Thyroid gland (tissue), 4 donors: ENCODE data around the gene A2ML1. TPM values are rescaled to one million over a fixed set of nuclear protein-coding genes. Genes with fewer than 3 reads are reported as not detected.
A peak's percentile ranks its signal among the peaks of the same experiment; 100 is the strongest.
"Not testable (repeated sequence)": the region's sequence is repeated elsewhere in the genome, so short reads cannot be mapped to it uniquely, and the experiment has no call there.

Experiments used
- DNase-seq, 2 donors: peaks; one replicate each; pipeline ENCODE4 v3.0.0-alpha.2; 2019
- H3K27ac ChIP-seq, 3 donors: fragments of 200-600 bp; sonication (generic); 1 replicate in 2 of 3; 2 replicates in 1 of 3; pipeline ENCODE4 v1.5.1; 2016 to 2019; ENCODE audit warnings: mild to moderate bottlenecking in 1 of 3, moderate library complexity in 1 of 3
- H3K27me3 ChIP-seq: fragments of 200-600 bp; sonication (generic); one replicate; pipeline ENCODE4 v1.5.1; 2019
- H3K36me3 ChIP-seq, 2 donors: fragments of 200-600 bp; sonication (generic); one replicate each; pipeline ENCODE4 v1.5.1; 2016 to 2019
- H3K4me1 ChIP-seq, 2 donors: fragments of 200-600 bp; sonication (generic); one replicate each; pipeline ENCODE4 v1.5.1; 2017 to 2019
- H3K4me3 ChIP-seq, 3 donors: fragments of 200-600 bp; sonication (generic); replicated peaks in 1 of 3; 1 replicate in 2 of 3; 2 replicates in 1 of 3; pipeline ENCODE4 v1.5.1; 2016; ENCODE audit warnings: mild to moderate bottlenecking in 1 of 3
- H3K9me3 ChIP-seq: fragments of 200-600 bp; sonication (generic); one replicate; pipeline ENCODE4 v1.5.1; 2017
- POLR2A ChIP-seq, 2 donors: fragments of 450-650 bp; IDR thresholded peaks; one replicate each; pipeline ENCODE4 v1.6.1; 2017; ENCODE audit warnings: antibody characterized with exemption in 2 of 2, mild to moderate bottlenecking in 2 of 2, moderate library complexity in 1 of 2
- WGBS, 2 donors: methylation state at CpG; one replicate each; pipeline ENCODE4 v1.1.5; 2017; 5-methylcytosine and 5-hydroxymethylcytosine counted together
- intact Hi-C: fragments of 100-400 bp; cut with DNase I; formaldehyde crosslinking; loops from one replicate; pipeline ENCODE4 v1.15.1; 2023
- total RNA-seq, 4 donors: library from RNA; depleted of rRNA; stranded (reverse); fragments of >200 nt; gene quantifications; one replicate each; pipeline ENCODE4 v1.2.3, GENCODE V29; 2016
- TF ChIP-seq, protein P1 (sequence below), 6 experiments: fragments of 200-600 bp in 3 of 6; fragments of 450-650 bp in 3 of 6; sonication (generic) in 3 of 6; IDR thresholded peaks; one replicate each; pipeline ENCODE4 v1.5.1; 2016 to 2019; ENCODE audit warnings: antibody characterized with exemption in 6 of 6, mild to moderate bottlenecking in 2 of 6, inconsistent platforms in 1 of 6, moderate library complexity in 1 of 6

A2ML1 gene
- total RNA-seq, 4 donors from 2014 or later: 0.22 to 0.27 TPM; not detected in 2

DNA sequence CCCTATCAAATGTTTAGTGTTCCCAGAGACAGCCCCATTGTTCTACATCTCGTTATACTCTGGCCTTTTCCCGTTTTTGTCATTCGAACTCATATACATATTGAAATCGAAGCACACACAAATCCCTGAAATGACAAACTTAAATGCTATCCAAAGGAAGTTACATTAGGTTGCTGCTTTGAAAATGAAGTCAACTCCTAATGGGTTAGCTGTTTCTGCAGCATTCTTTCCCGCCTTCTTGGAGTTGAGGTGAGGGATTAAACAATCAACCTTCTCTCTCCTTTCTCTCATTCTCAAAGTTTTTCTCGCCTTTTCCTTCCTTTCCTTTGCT is 91.2 kb downstream of the A2ML1 start:
- Histone ChIP-seq H3K4me1 (peaks cover 16 to 19% of the 10 kb centered on the region in 2 donors), H3K27me3 (no peaks in the 10 kb centered on the region), H3K9me3 (no peaks in the 10 kb centered on the region), H3K36me3 (peaks cover 0 to 3% of the 10 kb centered on the region in 2 donors), H3K27ac (peak overlapping the region; percentile 69 to 88 (median 86)), H3K4me3 (peak overlapping the region in 1 of 3 donors; percentile 52)
- TF ChIP-seq, protein P1, sequence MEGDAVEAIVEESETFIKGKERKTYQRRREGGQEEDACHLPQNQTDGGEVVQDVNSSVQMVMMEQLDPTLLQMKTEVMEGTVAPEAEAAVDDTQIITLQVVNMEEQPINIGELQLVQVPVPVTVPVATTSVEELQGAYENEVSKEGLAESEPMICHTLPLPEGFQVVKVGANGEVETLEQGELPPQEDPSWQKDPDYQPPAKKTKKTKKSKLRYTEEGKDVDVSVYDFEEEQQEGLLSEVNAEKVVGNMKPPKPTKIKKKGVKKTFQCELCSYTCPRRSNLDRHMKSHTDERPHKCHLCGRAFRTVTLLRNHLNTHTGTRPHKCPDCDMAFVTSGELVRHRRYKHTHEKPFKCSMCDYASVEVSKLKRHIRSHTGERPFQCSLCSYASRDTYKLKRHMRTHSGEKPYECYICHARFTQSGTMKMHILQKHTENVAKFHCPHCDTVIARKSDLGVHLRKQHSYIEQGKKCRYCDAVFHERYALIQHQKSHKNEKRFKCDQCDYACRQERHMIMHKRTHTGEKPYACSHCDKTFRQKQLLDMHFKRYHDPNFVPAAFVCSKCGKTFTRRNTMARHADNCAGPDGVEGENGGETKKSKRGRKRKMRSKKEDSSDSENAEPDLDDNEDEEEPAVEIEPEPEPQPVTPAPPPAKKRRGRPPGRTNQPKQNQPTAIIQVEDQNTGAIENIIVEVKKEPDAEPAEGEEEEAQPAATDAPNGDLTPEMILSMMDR (IDR thresholded peaks at IDR 0.05): no peak
- TF ChIP-seq POLR2A (IDR thresholded peaks at IDR 0.05): no peak
- DNase-seq: no peak
- WGBS, 2 donors: 21 to 24% methylated on average over 6 of the region's 6 CpGs
- intact Hi-C loops: no loop called here

DNA sequence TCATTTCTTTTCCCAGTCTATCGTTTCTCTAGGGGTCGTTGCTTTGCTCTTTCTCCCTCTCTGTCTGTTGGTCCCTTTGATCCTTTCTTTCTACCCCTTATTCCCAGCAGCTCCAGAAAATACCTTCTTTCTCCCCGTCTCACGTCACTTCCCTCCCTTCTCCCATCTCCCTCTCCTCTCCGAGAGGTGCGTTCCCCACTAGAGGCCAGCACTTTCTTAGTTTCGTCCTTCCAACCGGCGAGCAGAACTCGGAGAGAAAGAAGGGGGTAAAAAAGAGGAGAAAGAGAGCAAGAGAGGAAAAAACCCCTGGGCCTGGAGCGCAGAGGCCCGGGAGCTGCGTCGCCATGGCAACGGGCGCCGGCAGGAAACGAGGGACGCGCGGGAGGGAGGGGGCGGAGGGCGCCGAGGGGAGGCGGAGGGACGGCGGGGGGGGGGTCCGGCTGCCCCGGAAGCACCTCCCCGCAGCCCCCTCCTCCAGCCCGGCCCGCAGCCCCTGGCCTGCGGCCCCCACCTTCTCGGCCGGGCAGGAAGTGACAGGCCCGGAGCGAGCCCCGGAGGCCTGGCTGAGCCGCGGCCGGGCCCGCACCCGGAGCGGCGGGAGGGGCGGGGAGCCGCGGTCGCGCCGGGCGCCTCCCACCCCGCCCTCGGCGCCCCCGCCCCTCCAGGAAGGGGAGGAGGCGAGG is 91.8 kb downstream of the A2ML1 start, which contains the start of gene PHC1:
PHC1 (plus strand) TSS at position 477 of the 683 bp plus-strand sequence. CDS start 3,169 bp downstream, outside the sequence.
- H3K9me3 ChIP-seq, H3K36me3 ChIP-seq, H3K27me3 ChIP-seq, intact Hi-C loops: not testable (repeated sequence)
- TF ChIP-seq, protein P1 (IDR thresholded peaks at IDR 0.05): peak in 4 of 6 experiments; percentile 31 to 54 (median 41)
- TF ChIP-seq POLR2A (IDR thresholded peaks at IDR 0.05): peak in 1 of 2 donors; percentile 27
- H3K4me3 ChIP-seq: peak within 1 kb of the TSS; percentile 19 to 52 (median 38)
- peaks cover 16 to 19% of the 10 kb centered on the region in 2 donors for H3K4me1 ChIP-seq
- peak; percentile 78 to 87 for DNase-seq
- WGBS, 2 donors: 0 to 1% methylated on average over 18 of the region's 57 CpGs
- peak within 1 kb of the TSS; percentile 69 to 88 (median 86) for H3K27ac ChIP-seq

DNA sequence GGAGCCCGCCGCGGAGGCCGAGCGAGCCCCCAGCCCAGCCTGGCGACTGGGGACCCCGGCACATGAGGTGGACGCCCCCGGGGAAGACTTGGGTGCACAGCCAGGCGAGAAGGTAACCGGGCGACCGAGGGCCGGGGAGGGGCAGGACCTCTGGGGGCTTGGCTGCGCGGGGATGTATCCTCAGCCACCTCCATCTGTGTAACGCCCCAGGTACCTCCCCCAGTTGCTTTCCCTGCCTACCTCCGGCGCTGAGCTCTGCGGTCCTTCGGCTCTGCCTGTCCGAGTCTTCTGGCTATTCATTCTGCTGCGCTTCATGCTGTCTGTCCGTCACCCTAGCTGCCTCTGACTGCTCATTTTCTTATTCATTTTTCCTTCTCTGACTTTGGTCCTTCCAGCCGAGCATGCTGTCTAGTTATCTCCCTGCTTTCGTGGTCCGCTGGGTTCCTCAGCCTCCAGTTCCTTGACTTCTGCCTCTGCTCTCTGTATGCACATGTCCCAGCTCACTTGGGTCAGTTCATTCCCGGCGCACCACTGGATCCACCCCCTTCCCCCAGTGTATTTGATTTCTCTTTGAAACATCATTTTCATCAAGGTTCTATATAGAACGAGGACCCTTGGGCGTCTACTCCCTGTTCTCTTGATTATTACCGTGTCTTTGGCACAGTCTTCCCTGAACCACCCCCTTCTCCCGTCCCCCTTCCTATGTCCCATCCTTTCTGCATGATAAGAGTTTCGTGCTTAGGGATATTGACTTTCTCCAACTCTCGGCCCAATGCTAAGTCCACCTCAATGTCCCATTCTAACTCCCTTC is 92.5 kb downstream of the A2ML1 start:
- WGBS, 2 donors: 4% methylated on average over 19 to 22 of the region's 35 CpGs
- Histone ChIP-seq H3K4me3 (peak overlapping the region; percentile 19 to 52 (median 38)), H3K4me1 (peaks cover 16 to 19% of the 10 kb centered on the region in 2 donors), H3K9me3 (no peaks in the 10 kb centered on the region), H3K27me3 (no peaks in the 10 kb centered on the region), H3K27ac (peak overlapping the region in 2 of 3 donors; percentile 16 to 88), H3K36me3 (peaks cover 0 to 4% of the 10 kb centered on the region in 2 donors)
- TF ChIP-seq, protein P1 (IDR thresholded peaks at IDR 0.05): no peak
- TF ChIP-seq POLR2A (IDR thresholded peaks at IDR 0.05): no peak
- intact Hi-C loops: no loop called here
- peak; percentile 73 to 75 for DNase-seq

DNA sequence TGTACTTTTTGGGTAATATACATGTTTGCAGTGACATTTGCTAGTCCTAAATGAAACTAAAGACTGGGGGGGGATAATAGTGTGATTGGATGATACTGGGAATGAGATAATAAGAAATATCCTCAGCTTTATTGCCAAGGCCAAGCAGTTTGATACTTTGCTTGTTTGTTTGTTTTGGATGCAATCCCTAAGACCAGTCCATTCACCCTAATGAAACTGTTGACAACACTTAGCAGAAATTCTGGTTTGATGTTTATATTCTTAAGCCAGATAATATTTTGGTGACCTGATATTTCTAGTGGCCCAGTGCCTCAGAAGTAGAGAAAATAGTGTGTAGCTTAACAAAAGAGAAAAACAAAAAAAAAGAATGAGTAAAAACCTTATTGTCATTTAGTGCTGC is 93.7 kb downstream of the A2ML1 start:
- H3K9me3 ChIP-seq: no peaks in the 10 kb centered on the region
- no peaks in the 10 kb centered on the region for H3K27me3 ChIP-seq
- TF ChIP-seq, protein P1 (IDR thresholded peaks at IDR 0.05): no peak
- no peak for TF ChIP-seq POLR2A (IDR thresholded peaks at IDR 0.05)
- no peak overlapping the region for H3K27ac ChIP-seq
- intact Hi-C loops: no loop called here
- no peak for DNase-seq
- H3K36me3 ChIP-seq: peaks cover 5 to 13% of the 10 kb centered on the region in 2 donors
- H3K4me3 ChIP-seq: no peak overlapping the region
- H3K4me1 ChIP-seq: peaks cover 16 to 19% of the 10 kb centered on the region in 2 donors

DNA sequence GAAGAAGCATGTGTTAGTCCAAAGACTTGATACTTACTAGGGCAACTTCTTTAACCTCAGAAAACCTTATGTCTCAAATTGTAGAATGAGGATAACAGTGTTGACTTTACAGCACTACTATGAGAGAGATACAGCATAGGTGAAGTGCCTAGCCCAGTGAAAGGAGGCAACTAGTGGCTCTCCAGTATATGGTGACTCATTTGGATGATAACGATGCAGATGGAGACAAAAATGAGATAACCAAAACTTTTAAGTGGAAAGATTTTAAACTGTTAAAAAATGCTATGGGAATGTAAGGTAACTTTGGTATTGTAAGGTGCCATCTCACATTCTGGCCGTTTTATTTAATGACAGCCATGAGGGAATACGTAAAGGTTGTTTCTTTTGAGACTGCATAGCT is 94.6 kb downstream of the A2ML1 start:
- intact Hi-C loops: no loop called here
- no peak for TF ChIP-seq POLR2A (IDR thresholded peaks at IDR 0.05)
- TF ChIP-seq, protein P1 (IDR thresholded peaks at IDR 0.05): no peak

More for the DNA sequence above, 94.6 kb downstream of the A2ML1 start:
- Histone ChIP-seq H3K4me1 (peaks cover 16 to 19% of the 10 kb centered on the region in 2 donors), H3K4me3 (no peak overlapping the region), H3K27ac (no peak overlapping the region), H3K36me3 (peaks cover 13 to 21% of the 10 kb centered on the region in 2 donors), H3K9me3 (no peaks in the 10 kb centered on the region), H3K27me3 (no peaks in the 10 kb centered on the region)
- DNase-seq: no peak
- 83 to 85% methylated on average over 3 of the region's 3 CpGs for WGBS, 2 donors
